Transverse colon (tissue), 4 donors: ENCODE results near the gene GDPGP1.

Experiments
- CTCF ChIP-seq, 5 experiments: fragments of 200-600 bp in 3 of 5; fragments of 450-650 bp in 2 of 5; sonication (generic) in 3 of 5; IDR thresholded peaks; 1 replicate in 2 of 5; 2 replicates in 3 of 5; pipeline ENCODE4 v1.5.1; 2016 to 2017; ENCODE audit warnings: antibody characterized with exemption in 5 of 5, inconsistent platforms in 3 of 5, mild to moderate bottlenecking in 2 of 5, moderate library complexity in 1 of 5
- POLR2AphosphoS5 ChIP-seq, 3 donors: sonication (generic); formaldehyde crosslinking; IDR thresholded peaks; one replicate each; pipeline ENCODE4 v1.6.1; 2016; ENCODE audit warnings: antibody characterized with exemption in 3 of 3

GRCh38 chr15:90249203-90249863, 15.3 kb downstream of the GDPGP1 start, which contains the start of gene TTLL13:
- TF ChIP-seq CTCF (IDR thresholded peaks at IDR 0.05) (peak in 2 of 5 experiments; percentile 26 to 29), POLR2AphosphoS5 (IDR thresholded peaks at IDR 0.05) (peak; percentile 49 to 80 (median 50))
